HEK293 (cell line): Measurements from ENCODE around the gene HSF2BP.
"Not testable (repeated sequence)": the region's sequence is repeated elsewhere in the genome, so short reads cannot be mapped to it uniquely, and the experiment has no call there.

Experiments used
- CTCF ChIA-PET: fragments of 350-600 bp; formaldehyde crosslinking; extraction: SDS; loops from one replicate; lab custom pipeline; 2021; ENCODE audit warnings: antibody characterized with exemption; lab: Yijun Ruan, JAX
- POLR2A ChIA-PET: fragments of 300-600 bp; formaldehyde crosslinking; extraction: SDS; loops from one replicate; lab custom pipeline; 2020; ENCODE audit warnings: antibody characterized with exemption, inconsistent platforms; lab: Yijun Ruan, JAX
- H3K27ac ChIP-seq: fragments of 200-500 bp; sonication (Bioruptor generic); 2 replicates; pipeline ENCODE4 v1.5.1; 2014; ENCODE audit warnings: low read depth, low read length, control low read depth, inconsistent platforms; ENCODE audit errors: extremely low read depth
- H3K36me3 ChIP-seq, 2 experiments: fragments of 200-500 bp in 1 of 2; sonication (Bioruptor generic) in 1 of 2; 1 replicate in 1 of 2; 2 replicates in 1 of 2; pipeline ENCODE4 v1.5.1; 2014 to 2017; ENCODE audit warnings: inconsistent platforms in 2 of 2, low read length in 2 of 2; ENCODE audit not compliant: control insufficient read depth in 2 of 2, insufficient read depth in 1 of 2
- H3K4me1 ChIP-seq: fragments of 200-500 bp; sonication (Bioruptor generic); 2 replicates; pipeline ENCODE4 v1.5.1; 2014; ENCODE audit warnings: mild to moderate bottlenecking, low read length, inconsistent platforms; ENCODE audit not compliant: control insufficient read depth, insufficient read depth
- H3K4me3 ChIP-seq: 2 replicates; pipeline ENCODE4 v1.5.1; 2011; ENCODE audit warnings: low read depth, mild to moderate bottlenecking, control low read depth, low read length, moderate library complexity
- H3K9me3 ChIP-seq: fragments of 200-500 bp; sonication (Bioruptor generic); 2 replicates; pipeline ENCODE4 v1.5.1; 2014; ENCODE audit warnings: low read depth, low read length, inconsistent platforms; ENCODE audit not compliant: control insufficient read depth, insufficient read depth
- OVOL3 ChIP-seq: fragments of 450-650 bp; formaldehyde crosslinking; IDR thresholded peaks from 2 replicates; pipeline ENCODE4 v1.5.1; 2016; ENCODE audit warnings: missing biosample characterization, missing genetic modification characterization
- RBAK ChIP-seq: fragments of 450-650 bp; formaldehyde crosslinking; IDR thresholded peaks from 2 replicates; pipeline ENCODE4 v1.5.1; 2016; ENCODE audit warnings: missing biosample characterization, missing genetic modification characterization
- SALL2 ChIP-seq: fragments of 450-650 bp; formaldehyde crosslinking; IDR thresholded peaks from 2 replicates; pipeline ENCODE4 v1.5.0; 2017; ENCODE audit warnings: missing biosample characterization, mild to moderate bottlenecking, missing genetic modification characterization, borderline replicate concordance
- YY1 ChIP-seq: fragments of 450-650 bp; formaldehyde crosslinking; IDR thresholded peaks from 2 replicates; pipeline ENCODE4 v1.5.1; 2018; ENCODE audit warnings: missing biosample characterization, missing genetic modification characterization
- ZIC2 ChIP-seq: fragments of 450-650 bp; formaldehyde crosslinking; IDR thresholded peaks from 2 replicates; pipeline ENCODE4 v1.5.1; 2016; ENCODE audit warnings: missing biosample characterization, missing genetic modification characterization
- ZNF133 ChIP-seq: fragments of 450-650 bp; formaldehyde crosslinking; IDR thresholded peaks from 2 replicates; pipeline ENCODE4 v1.5.1; 2016; ENCODE audit warnings: missing biosample characterization, missing genetic modification characterization
- ZNF138 ChIP-seq: fragments of 450-650 bp; formaldehyde crosslinking; IDR thresholded peaks from 2 replicates; pipeline ENCODE4 v1.5.1; 2016; ENCODE audit warnings: missing biosample characterization, missing genetic modification characterization, borderline replicate concordance
- ZNF423 ChIP-seq: fragments of 450-650 bp; formaldehyde crosslinking; IDR thresholded peaks from 2 replicates; pipeline ENCODE4 v1.5.1; 2016; ENCODE audit warnings: missing biosample characterization, missing genetic modification characterization
- ZNF621 ChIP-seq: fragments of 450-650 bp; formaldehyde crosslinking; IDR thresholded peaks from 2 replicates; pipeline ENCODE4 v1.5.1; 2017; ENCODE audit warnings: missing biosample characterization, missing genetic modification characterization
- ZNF830 ChIP-seq: fragments of 450-650 bp; IDR thresholded peaks from 2 replicates; pipeline ENCODE4 v1.5.0; 2018; ENCODE audit warnings: missing biosample characterization, missing genetic modification characterization, low read depth, mild to moderate bottlenecking, moderate library complexity
- TF ChIP-seq, protein P1 (sequence below): fragments of 450-650 bp; formaldehyde crosslinking; IDR thresholded peaks from 2 replicates; pipeline ENCODE4 v1.5.1; 2016; ENCODE audit warnings: missing biosample characterization, missing genetic modification characterization
- TF ChIP-seq, protein P2 (sequence below): fragments of 450-650 bp; formaldehyde crosslinking; IDR thresholded peaks from 2 replicates; pipeline ENCODE4 v1.5.1; 2016; ENCODE audit warnings: missing biosample characterization, missing genetic modification characterization
- TF ChIP-seq, protein P3 (sequence below): fragments of 450-650 bp; formaldehyde crosslinking; IDR thresholded peaks from 2 replicates; pipeline ENCODE4 v1.5.1; 2016; ENCODE audit warnings: missing biosample characterization, missing genetic modification characterization

The HSF2BP gene

DNA sequence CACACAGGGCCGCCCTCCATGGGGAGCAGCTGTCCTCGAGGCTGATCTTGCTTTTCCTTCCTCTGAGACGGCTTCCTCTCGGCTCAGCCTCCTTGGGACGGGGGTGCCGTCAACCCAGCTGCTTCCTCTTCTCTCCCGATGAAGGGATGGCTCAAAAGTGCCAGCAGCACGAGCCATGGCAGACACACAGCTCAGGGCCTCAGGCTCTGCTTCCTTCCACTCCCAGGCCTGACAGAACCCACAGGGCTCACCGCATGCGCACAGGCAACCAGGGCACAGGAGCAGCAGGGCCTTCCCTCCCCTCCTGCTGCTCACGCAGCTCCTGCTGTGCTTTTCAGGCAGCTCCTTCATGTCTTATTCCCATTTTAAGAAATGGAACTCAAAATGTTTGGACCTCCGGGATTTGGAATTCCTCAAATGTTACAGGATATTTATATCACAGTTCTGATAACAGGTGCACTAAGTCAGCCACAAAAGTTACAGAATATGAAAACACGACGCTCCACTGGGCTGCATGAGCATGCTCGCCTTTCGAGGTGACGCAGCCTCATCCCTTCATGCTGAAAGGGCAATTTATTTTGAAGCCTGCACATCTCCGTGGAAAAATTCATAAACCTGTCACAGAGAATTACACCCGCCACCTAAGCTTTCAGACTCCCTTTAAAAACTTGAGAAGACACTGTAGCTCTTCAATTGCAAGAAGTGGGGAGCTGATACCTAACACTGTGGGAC, 84.4 kb downstream of the HSF2BP start:
- TF ChIP-seq ZNF423 (tag by site-specific recombination): no peak
- TF ChIP-seq ZIC2 (tag by site-specific recombination): peak; percentile 96
- Histone ChIP-seq H3K4me3 (no peak overlapping the region), H3K27ac (no peak overlapping the region), H3K4me1 (no peaks in the 10 kb centered on the region), H3K9me3 (no peaks in the 10 kb centered on the region), H3K36me3 (no peaks in the 10 kb centered on the region)
- ChIA-PET POLR2A (interaction anchor here (0.6 kb wide), 1 partner anchor 22 kb away, joined by 4 read pairs; no protein-coding TSS in a partner anchor), CTCF (interaction anchor here (0.5 kb wide), 1 partner anchor 22 kb away, joined by 3 read pairs; no protein-coding TSS in a partner anchor)

DNA sequence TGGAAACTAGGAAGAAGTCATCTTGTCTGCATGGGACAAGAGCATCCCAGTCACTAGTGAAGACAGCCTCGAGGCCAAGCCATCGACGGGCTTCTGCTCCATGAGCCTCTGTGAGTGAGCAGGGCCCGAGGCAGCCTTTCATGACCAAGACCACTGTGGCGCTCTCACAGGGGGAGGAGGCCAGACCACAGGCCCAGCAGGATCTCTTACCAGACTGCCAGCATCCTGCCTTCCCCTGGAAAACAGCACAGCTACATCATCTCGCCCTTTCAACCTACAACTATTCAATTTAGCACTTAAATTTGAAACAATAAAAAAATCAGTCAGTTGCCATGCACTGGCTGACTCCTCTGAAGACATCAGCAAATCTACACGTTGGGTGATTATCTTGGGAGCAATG, 85.4 kb downstream of the HSF2BP start:
- Histone ChIP-seq H3K27ac (no peak overlapping the region), H3K4me3 (no peak overlapping the region), H3K9me3 (no peaks in the 10 kb centered on the region), H3K36me3 (no peaks in the 10 kb centered on the region), H3K4me1 (no peaks in the 10 kb centered on the region)
- ChIA-PET CTCF (no interaction called here), POLR2A (no interaction called here)
- 0 out of 2 replicates have a peak, but pooled peaks have one; percentile 10 for TF ChIP-seq ZIC2 (tag by site-specific recombination)
- no peak for TF ChIP-seq ZNF621

DNA sequence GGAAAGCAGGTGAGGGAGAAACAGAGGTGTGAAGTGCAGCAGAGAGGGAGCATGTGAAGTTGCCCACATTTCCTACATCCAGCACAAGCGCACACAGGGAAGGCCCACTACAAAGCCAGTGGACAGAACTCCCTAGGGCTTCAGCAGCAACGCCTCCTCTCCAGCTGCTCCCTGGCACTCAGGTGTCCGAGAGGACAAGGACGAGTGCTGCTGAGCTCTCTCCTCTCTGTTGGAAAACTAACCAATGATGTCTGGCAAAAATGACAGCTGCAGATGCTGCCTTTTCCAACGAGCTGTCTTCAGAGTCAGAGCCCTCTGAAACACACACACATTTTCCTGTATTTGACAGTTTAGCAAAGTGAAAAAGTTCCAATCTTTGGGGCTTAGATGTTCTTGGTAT, 86.8 kb downstream of the HSF2BP start:
- H3K4me3 ChIP-seq: no peak overlapping the region
- no peak for TF ChIP-seq RBAK (tag by site-specific recombination)
- ChIA-PET POLR2A (no interaction called here), CTCF (no interaction called here)
- no peaks in the 10 kb centered on the region for H3K4me1 ChIP-seq
- H3K36me3 ChIP-seq: no peaks in the 10 kb centered on the region
- H3K27ac ChIP-seq: no peak overlapping the region
- no peaks in the 10 kb centered on the region for H3K9me3 ChIP-seq

DNA sequence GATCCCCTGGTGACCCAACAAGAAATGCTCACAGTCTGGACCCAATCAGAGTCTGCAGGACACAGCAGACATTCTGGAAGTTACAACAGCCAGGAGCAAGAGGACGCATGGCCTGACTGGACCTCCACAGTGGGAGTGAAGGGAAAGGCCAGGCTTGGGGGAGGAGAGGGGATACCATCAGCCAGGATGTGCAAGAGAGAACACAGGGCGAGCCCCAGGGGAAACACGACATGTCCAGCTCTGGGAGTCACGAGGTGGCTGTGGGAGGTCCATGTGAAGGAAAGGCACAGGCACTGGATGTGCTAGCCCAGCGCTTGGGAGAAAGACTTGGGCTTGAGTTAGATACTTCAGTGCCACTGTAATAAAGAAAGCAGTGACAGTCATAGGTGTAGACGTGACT, 87.3 kb downstream of the HSF2BP start:
- no peak overlapping the region for H3K4me3 ChIP-seq
- CTCF ChIA-PET: no interaction called here
- no peak overlapping the region for H3K27ac ChIP-seq
- TF ChIP-seq, protein P1, sequence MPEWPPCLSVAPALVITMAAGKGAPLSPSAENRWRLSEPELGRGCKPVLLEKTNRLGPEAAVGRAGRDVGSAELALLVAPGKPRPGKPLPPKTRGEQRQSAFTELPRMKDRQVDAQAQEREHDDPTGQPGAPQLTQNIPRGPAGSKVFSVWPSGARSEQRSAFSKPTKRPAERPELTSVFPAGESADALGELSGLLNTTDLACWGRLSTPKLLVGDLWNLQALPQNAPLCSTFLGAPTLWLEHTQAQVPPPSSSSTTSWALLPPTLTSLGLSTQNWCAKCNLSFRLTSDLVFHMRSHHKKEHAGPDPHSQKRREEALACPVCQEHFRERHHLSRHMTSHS: no peak
- TF ChIP-seq OVOL3 (tag by site-specific recombination): no peak
- TF ChIP-seq, protein P2, sequence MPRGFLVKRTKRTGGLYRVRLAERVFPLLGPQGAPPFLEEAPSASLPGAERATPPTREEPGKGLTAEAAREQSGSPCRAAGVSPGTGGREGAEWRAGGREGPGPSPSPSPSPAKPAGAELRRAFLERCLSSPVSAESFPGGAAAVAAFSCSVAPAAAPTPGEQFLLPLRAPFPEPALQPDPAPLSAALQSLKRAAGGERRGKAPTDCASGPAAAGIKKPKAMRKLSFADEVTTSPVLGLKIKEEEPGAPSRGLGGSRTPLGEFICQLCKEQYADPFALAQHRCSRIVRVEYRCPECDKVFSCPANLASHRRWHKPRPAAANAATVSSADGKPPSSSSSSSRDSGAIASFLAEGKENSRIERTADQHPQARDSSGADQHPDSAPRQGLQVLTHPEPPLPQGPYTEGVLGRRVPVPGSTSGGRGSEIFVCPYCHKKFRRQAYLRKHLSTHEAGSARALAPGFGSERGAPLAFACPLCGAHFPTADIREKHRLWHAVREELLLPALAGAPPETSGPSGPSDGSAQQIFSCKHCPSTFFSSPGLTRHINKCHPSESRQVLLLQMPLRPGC: no peak
- no peak for TF ChIP-seq ZNF830 (tag by site-specific recombination)
- no peak for TF ChIP-seq SALL2 (tag by site-specific recombination)
- TF ChIP-seq, protein P3, sequence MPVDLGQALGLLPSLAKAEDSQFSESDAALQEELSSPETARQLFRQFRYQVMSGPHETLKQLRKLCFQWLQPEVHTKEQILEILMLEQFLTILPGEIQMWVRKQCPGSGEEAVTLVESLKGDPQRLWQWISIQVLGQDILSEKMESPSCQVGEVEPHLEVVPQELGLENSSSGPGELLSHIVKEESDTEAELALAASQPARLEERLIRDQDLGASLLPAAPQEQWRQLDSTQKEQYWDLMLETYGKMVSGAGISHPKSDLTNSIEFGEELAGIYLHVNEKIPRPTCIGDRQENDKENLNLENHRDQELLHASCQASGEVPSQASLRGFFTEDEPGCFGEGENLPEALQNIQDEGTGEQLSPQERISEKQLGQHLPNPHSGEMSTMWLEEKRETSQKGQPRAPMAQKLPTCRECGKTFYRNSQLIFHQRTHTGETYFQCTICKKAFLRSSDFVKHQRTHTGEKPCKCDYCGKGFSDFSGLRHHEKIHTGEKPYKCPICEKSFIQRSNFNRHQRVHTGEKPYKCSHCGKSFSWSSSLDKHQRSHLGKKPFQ (tag by site-specific recombination): no peak
- TF ChIP-seq ZNF133 (tag by site-specific recombination): no peak
- TF ChIP-seq ZNF138: no peak
- no peak for TF ChIP-seq YY1 (tag by site-specific recombination)
- POLR2A ChIA-PET: no interaction called here
- no peaks in the 10 kb centered on the region for H3K9me3 ChIP-seq
- H3K36me3 ChIP-seq: no peaks in the 10 kb centered on the region
- H3K4me1 ChIP-seq: no peaks in the 10 kb centered on the region

DNA sequence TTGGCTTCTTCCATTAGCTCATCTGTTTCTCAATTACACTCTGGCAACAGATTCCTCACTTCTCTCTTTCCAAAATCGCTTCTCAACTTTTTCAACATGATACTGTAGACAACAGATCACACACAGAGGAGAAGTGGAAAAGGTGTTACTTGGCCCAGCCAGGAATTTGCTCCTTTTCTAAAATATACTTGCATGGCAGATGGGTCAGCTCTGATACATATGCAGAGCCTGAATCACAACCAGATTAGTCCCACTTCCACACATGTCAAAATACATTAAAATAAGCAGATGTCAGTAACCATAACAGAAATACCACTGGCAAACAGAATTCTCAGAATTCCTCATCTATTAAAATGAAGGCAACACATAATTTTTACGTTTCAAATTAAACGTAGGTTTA, 89.1 kb downstream of the HSF2BP start:
- H3K4me3 ChIP-seq, H3K9me3 ChIP-seq, H3K36me3 ChIP-seq, H3K4me1 ChIP-seq, POLR2A ChIA-PET, H3K27ac ChIP-seq, CTCF ChIA-PET: not testable (repeated sequence)

DNA sequence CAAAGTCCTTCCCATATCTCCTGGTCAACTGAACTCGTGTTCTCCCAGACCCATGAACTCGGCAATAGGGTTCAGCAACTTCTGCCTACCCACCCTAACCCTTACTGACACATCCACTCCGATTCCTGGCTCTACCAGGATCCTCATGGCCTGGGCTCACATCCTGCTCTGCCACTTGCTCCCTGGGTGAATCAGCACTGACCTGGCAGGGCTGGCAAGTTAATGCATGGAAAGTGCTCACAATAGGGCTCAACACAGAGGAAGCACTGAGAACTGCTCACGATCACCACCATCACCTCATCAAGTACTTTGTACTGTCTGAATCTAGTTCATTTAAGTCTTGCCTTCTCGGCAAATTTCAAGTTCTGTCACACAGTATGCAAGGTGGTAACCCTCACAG, 96.8 kb downstream of the HSF2BP start:
- H3K4me3 ChIP-seq, H3K4me1 ChIP-seq, POLR2A ChIA-PET, CTCF ChIA-PET, H3K9me3 ChIP-seq, H3K36me3 ChIP-seq, H3K27ac ChIP-seq: not testable (repeated sequence)

DNA sequence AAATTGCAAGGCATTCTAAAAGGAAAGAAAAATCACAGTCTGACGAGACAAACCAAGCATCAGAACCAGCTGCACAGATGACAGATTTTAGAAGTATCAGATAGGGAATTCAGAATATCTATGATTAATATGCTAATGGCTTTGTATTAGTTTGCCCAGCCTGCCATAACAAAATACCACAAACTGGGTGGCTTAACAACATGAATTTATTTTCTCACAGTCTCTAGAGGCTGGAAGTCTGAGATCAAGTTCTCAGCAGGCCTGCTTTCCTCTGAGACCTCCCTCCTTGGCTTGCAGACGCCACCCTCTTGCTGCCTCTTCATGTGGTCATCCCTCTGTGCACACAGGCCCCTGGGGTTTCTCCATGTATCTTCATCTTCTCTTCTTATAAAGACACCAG, 118.7 kb downstream of the HSF2BP start:
- CTCF ChIA-PET, H3K27ac ChIP-seq: not testable (repeated sequence)

More for the DNA sequence above, 118.7 kb downstream of the HSF2BP start:
- H3K4me1 ChIP-seq, H3K9me3 ChIP-seq, POLR2A ChIA-PET, H3K36me3 ChIP-seq, H3K4me3 ChIP-seq: not testable (repeated sequence)
